ENCODE measurements around the gene FGF19.

- TF ChIP-seq POLR2A (IDR thresholded peaks at IDR 0.05) (no peak), CTCF (IDR thresholded peaks at IDR 0.05) (no peak)
Measured at GRCh38 chr11:69654001-69654659, 49.7 kb downstream of the FGF19 start.
